Left colon (tissue), 2 donors: ENCODE measurements around the gene NTNG2. TPM values are rescaled to one million over a fixed set of nuclear protein-coding genes. Genes with fewer than 3 reads are reported as not detected.
A peak's percentile ranks its signal among the peaks of the same experiment; 100 is the strongest.

Source experiments
- ATAC-seq: fragments of 200-7000 bp; cut with Tn5 transposase; one replicate; pipeline ENCODE4 v1.9.1; 2020; ENCODE audit warnings: mild to moderate bottlenecking, moderate library complexity
- DNase-seq, 2 donors: peaks; one replicate each; pipeline ENCODE4 v3.0.0-alpha.2; 2020
- intact Hi-C, 2 donors: fragments of 100-400 bp; cut with DNase I in 1 of 2; cut with micrococcal nuclease in 1 of 2; formaldehyde crosslinking; loops; one replicate each; pipeline versions ENCODE4 v1.11.2 to v1.14.0; 2022; cut with DNase I, micrococcal nuclease
- total RNA-seq, 2 donors: library from RNA; stranded (reverse); fragmentation: NEBNext Ultra II Directional; extraction: Animal tissue kit (Norgen Biotek cat#: 25700); gene quantifications; one replicate each; pipeline ENCODE4 v1.2.1, GENCODE V29; 2021
- donor health status: DM: no; HTN: no; CAD: no.
- donor health status: DM: yes; HTN: yes; CAD: no.

NTNG2 gene
- total RNA-seq, 2 donors from 2014 or later = 0.75 to 1.1 TPM

DNA sequence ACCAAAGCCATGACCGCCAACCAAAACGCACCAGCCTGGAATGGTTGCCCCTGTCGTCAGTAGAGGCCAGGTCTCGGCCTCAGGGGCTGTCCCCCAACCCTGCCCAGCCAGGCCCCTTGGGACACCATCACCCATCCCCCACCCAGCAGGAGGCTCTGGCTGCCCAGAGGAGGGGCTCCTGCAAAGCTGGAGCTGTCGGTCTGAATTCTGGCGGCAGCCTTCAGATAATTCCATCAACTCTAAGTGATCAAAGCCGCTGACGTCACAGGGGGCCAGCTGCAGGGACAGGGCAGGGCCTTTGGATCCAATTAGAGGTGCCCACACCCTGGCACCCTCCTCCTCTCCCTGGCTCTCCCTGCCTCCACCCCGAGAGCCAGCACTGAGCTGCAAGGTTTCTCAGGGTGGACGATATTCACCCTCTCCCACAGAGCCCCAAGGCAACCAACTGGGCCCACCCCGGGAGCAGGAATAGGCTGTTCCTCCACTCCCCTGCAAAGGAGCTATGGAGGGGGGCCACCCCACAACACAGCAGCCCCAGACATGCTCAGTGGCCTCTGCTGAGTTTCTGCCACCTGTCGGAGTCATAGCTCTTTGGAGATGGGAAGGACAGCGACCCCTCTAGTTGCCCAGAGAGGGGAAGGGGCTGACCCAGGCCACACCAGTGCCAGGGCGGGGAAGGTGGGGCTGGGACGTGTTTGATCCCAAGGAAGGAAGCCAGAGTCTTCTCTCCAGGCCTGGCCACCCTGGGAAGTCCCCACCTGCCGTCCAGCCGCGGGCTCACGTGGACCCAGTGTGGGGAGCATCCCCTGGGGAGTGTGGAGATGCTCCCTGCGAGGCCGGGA is 78.4 kb downstream of the NTNG2 start:
- intact Hi-C loops = loop anchor here (5.0 to 10.0 kb wide), 3 partner anchors 65 to 478 kb away; no protein-coding TSS in a partner anchor
- DNase-seq (peak in 1 of 2 donors; percentile 39), ATAC-seq (no peak)

DNA sequence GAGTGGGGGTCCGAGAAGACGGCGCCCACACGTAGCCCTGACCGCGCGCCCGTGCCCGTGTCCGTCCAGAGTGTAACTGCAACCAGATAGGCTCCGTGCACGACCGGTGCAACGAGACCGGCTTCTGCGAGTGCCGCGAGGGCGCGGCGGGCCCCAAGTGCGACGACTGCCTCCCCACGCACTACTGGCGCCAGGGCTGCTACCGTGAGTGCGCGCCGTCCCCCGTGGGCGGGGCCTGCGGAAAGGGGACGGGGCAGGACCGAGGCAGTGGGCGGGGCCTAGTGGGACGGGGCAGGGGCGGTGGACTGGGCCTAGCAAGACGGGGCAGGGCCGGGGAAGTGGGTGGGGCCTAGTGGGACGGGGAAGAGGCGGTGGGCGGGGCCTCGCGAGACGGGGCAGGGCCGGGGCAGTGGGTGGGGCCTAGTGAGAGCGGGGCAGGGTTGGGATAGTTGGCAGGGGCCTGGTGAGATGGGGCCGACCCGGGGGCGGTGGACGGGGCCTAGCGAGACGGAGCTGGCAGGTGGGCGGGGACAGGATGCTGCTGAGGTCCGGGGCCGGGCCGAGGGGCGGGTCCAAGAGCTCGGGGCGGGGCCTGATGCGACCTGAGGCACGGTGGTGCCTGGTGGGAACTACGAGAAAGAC is 79.1 kb downstream of the NTNG2 start:
- ATAC-seq (peak; percentile 92), DNase-seq (peak; percentile 97 to 98)
- intact Hi-C loops = no loop called here

DNA sequence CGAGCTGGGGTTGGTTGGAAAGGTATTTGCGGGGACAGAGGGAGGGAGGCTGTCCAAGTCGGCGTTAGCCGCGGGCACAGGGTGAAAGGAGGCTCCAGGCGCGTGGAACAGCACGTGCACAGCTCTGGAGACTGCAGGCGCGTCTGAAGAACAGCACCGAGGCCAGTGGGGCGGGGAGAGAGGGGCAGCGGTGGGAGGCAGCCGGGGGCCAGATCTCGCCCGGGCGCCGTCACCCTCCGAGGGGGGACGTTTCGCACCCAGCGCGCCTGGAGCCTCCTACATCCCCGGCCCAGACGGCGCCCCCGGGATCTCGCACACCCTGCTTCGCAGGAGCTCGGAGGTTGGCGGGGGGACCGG is 79.6 kb downstream of the NTNG2 start:
- intact Hi-C loops = no loop called here
- DNase-seq (no peak), ATAC-seq (no peak)

DNA sequence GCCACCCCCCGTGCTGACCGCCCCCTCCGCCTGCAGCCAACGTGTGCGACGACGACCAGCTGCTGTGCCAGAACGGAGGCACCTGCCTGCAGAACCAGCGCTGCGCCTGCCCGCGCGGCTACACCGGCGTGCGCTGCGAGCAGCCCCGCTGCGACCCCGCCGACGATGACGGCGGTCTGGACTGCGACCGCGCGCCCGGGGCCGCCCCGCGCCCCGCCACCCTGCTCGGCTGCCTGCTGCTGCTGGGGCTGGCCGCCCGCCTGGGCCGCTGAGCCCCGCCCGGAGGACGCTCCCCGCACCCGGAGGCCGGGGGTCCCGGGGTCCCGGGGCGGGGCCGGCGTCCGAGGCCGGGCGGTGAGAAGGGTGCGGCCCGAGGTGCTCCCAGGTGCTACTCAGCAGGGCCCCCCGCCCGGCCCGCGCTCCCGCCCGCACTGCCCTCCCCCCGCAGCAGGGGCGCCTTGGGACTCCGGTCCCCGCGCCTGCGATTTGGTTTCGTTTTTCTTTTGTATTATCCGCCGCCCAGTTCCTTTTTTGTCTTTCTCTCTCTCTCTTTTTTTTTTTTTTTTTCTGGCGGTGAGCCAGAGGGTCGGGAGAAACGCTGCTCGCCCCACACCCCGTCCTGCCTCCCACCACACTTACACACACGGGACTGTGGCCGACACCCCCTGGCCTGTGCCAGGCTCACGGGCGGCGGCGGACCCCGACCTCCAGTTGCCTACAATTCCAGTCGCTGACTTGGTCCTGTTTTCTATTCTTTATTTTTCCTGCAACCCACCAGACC is 80.2 kb downstream of the NTNG2 start:
- ATAC-seq (peak; percentile 6), DNase-seq (peak; percentile 52 to 59)
- intact Hi-C loops = no loop called here

DNA sequence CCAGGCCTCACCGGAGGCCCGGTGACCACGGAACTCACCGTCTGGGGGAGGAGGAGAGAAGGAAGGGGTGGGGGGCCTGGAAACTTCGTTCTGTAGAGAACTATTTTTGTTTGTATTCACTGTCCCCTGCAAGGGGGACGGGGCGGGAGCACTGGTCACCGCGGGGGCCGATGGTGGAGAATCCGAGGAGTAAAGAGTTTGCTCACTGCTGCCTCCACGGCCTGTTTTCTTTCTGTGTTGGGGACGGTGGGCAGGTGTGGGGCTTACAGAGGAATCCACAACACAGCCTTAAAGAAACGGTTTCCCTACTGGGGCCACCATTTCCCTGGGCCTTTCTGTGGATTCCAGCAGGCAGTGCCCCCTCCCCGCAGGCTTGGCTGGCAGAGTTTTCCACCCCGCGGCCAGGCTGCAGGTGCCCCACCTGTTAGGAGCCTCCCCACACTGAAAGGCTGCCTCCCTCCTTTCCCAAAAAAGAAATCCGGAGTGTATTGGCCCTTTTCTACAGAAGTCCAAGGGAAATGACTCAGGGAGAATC is 80.8 kb downstream of the NTNG2 start:
- DNase-seq = no peak
- intact Hi-C loops = no loop called here
- ATAC-seq = no peak

DNA sequence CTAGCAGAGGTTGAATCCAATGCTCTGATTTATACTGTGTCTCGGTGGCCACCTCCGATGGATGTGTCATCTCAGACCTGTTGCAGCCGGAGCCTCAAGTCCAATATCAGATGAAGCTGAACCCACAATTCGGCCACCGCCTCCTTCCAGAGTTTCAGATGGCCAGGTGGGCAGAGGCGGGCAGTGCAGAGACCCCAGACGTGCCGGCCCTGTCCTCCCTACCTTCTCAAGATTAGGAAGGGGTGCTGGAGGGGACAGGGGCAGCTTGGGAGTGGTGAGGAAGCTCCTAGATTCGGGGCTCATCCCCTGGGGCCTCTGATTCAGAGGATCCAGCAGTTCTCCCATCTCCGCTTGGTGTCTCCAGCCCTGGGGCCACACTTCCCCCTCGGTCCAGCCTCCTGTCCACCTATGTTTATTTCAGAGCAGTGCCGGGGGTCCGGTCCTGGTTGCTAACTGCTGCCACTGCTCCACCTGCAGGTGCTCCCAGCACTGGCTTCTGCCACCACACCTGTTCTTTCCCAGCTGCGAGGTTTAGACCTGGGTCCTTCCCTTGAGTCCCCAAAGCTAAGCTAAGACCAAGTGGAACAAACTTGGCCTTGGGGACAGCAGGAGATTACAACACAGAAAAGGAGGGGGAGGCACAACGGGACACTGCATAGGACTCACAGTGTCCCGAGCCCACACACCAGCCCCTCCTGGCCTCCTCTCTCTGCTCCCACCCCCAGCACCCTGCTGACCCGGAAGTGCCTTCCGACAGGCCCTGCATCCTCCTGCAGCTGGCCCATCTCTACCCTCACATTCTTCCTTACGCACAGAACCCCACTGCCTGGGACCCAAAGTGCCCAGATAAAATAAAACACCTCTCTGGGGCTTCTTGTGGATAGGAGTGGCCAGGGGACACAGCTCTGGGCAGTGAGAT is 81.6 kb downstream of the NTNG2 start:
- DNase-seq (no peak), ATAC-seq (no peak)
- intact Hi-C loops = no loop called here

DNA sequence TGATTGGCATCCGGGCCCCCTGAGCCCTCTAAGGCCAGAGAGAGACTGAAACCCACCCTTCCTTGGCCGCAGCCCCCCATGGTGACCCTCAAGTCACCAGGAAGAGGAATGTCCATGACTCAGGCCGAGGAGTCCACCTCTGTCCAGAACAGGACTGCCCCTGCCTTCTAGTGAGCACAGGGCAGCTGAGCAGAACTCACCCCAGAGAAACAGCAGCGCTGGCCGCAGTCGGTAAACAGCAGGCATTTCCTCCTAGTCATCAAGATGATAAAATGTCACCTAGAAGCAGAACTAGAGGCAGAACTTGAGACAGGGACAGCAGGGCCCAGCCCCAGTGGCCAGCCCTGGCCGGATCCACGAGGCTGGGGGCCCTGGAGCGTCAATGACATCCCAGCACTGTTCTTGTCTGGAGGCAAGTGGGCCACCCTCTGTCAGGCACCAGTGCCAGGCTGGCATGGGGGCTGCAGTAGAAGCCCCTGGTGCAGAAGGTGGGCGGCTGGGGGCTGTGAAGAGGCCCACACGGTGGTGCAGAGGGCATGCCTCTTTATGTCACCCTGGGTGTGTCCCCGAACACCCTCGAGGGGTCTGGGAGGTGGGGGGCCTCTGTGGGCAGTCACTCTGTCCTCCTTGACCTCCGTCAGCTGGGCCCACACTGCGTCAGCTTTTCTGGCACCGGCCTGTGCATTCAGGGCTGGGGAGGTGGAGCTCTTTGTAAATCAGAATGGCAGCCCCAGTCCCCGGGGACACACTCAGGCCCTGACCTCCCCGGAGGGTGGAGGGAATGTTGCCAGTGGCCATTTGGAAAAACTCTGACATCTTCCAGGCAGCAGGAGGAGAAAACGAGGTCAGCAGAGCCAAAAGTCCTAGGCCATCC is 83.0 kb downstream of the NTNG2 start:
- DNase-seq (no peak), ATAC-seq (no peak)
- intact Hi-C loops = no loop called here

DNA sequence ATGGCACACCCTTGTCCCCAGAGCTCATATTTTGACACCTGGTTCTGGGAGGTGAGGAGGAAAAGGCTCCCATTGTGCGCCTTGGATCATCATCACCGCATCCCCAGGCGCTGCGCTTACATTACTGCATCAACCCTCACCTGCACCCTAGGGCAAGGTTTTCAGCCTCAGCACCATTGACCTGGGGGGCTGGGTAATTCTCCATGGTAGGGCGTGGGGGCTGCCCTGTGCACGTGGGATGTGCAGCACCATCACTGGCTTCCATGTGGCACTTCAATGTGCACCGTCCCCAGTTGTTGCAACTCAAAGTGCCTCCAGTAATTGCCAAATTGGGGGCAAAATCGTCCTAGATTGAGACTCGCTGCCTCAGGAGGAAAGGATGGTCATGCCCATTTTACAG is 83.6 kb downstream of the NTNG2 start:
- no peak for DNase-seq
- no peak for ATAC-seq
- intact Hi-C loops = no loop called here

DNA sequence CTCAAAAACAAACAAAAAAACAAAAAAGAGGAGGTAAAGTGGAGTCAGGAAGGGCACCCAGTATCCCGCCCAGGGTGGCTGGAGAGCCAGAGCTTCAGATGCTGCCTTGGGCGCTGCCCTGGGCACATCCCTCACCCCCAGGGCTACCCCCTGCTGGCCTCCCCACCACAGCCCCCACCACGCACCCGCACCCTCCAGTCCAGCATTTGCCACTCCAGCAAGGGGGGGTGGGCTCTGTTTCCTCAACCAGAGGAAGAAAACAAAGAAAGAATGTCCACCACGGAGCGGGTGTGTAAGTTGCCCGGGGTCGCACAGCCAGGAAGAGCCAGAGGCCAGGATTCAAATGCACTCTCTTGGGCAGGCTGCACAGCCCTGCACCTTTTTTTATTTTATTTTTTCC is 86.1 kb downstream of the NTNG2 start:
- ATAC-seq (no peak), DNase-seq (no peak)
- intact Hi-C loops = no loop called here

DNA sequence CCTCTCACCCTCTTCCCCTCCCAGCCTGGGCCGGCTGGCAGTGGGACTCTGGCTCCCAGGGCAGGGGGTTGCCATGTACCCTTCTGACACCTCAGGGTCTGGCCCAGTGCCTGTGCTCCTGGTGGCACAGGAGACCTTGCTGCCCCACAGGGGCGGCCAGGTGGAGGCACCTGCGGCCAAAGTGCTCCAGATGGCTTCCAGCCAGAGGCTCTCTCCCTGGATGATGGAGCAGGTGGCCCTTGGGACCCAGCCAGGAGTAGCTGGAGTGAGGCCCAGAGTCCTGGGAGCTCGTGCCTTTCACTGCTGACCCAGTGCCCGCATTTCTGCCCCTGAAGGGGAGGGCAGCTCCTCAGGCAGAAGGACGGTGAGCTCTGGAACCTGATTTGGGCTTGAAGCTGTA is 87.3 kb downstream of the NTNG2 start:
- DNase-seq (no peak), ATAC-seq (no peak)
- intact Hi-C loops = no loop called here

DNA sequence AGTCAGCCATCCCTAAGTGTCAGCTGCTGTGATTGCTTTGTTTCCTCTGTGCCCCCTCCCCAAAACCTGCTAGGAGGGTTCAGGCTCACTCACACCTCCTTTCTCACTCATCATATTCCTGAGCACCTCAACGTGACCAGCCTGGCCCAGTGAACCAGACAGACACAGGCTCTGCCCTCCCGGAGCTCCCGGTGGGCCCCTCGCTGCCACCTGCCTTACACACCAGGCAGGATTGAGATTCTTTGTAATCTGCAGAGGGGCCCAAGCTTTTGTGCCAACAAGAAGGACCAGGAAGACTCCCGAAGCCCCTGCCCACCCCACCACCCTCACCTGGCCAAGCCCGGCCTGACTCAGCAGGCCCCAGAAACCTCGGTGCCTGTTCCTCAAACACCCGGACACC is 87.8 kb downstream of the NTNG2 start:
- ATAC-seq (no peak), DNase-seq (no peak)
- intact Hi-C loops = loop anchor here in 1 of 2 donors (5.0 kb wide), 1 partner anchor 487 kb away; no protein-coding TSS in a partner anchor

DNA sequence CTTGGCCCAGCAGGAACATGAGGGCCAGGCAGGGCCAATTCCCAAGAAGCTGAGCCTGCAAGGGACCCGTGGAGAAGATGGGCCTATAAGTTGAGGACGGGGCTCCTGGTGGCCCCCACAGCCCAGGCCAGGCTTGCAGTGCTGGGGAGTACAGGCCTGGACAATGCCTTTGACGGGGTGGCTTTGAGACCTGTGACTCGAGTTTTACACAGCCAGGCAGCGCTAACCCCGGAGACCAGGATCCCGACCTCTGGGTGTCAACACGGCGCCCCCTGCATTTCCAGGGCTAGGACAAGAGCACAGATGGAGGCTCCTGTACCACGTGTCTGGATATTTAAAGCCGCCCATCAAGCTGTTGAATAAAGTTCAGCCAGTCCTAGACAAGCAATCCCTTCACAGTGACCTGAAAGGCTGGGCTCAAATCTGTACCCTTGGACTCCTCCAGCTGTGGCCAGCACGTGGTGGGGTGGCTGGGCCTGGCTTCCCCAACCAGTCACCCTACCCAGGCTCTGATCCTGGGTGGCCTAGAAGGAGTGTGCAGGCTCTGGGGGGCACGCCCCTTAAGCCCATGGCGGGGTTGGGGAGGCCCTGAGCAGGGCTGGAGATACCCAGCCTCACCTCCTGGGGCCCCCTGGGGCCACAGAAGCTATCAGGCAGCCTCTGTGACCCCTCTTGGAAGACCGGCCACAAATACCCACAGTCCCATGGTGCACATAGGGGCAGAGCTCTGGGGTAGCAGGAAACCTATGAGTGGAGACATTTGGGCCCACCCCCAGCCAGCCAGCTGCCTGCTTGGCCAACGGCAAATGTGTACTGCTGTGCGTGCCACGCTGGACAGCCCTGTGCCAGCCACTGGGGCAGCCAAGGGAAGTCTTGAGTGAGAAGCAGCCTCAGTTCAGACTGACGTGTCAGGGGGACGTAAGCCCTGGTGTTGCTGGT is 88.7 kb downstream of the NTNG2 start:
- no peak for ATAC-seq
- intact Hi-C loops = loop anchor here in 1 of 2 donors (5.0 kb wide), 1 partner anchor 488 kb away; no protein-coding TSS in a partner anchor
- DNase-seq = no peak

DNA sequence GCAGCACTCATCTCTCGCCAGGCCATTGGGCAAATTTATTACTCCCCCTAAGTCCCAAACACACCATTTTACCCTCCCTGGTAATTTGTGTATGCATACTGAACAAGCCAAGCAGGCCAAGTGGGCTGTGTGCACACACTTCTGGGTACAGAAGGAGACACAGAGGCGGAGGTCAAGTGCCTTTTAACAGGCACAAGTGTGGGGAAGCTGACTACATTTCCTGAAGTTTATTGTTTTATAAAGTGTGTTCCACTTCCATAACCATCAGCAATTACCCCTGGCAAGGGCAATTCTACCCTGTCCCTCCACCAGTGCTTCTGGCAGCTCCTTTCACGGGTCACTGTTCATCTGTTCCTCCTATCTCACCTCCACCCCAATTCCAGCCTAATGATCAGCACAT is 99.0 kb downstream of the NTNG2 start:
- intact Hi-C loops = no loop called here
- peak; percentile 37 for ATAC-seq

DNA sequence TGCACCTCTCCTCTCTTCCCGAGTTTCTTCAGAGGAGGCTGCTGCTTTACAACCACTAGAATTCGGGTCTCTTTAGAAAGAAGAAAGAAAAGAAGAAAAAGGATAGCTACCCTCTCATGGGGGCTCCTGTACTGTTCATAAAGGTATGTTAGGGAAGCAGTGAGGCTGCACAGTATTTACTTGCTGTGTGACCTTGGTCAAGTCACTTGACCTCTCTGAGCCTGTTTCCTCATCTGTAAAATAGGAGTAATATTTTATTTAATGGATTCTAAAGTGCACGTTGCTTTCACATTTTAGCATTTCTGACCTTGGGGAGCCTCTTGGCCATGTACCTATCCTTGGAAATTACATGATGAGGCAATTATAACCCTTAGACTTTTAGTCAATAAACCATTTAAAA is 104.2 kb downstream of the NTNG2 start:
- DNase-seq = no peak
- intact Hi-C loops = no loop called here
- no peak for ATAC-seq

More for the DNA sequence above, 99.0 kb downstream of the NTNG2 start:
- DNase-seq = no peak

DNA sequence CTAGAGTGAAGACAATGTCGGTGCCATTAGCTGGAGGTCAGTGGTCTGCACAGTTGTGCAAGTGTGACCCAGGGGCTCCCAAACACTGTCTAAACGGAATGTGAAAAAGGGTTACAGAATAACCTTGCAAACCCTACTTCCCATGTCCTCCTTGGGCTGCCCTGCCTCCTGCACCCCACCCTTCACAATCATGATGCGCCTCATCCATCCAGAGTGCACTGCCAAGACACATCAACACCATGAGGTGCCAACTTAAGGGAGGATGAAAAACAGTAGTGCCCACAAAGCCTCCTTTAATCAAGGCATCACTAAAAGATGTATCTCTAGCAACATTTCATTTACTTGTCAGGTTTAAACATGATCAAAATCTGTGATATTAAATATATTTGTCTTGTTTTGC is 105.8 kb downstream of the NTNG2 start:
- no peak for ATAC-seq
- intact Hi-C loops = no loop called here
- no peak for DNase-seq

DNA sequence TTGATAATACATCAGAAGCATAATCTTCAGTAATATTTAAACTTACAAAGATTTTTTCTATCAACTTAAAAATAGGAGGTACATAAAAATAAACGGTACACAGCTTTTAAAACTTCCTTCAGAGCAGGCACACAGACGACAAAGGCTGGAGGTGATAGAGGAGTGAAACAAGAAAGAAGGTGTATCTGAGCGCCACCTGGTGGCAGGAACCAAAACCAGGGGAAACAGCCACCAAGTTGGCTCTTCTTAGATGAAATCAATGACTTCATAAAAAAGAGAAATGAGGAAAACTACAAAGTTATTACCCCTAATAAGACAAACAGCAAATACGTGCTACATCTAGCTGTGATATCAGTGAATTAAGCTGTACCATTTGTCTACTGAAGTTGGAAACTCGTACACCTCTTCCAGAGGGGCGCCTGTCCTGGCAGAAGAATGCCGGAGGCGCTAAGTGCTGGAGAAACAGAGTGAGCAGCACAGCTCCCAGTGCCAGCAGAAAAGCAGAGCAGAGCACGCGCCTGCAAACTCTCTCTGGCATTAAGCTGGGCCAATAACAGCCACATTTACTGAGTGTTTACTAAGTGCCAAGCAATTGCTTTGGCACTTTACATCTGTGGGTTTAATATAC is 107.0 kb downstream of the NTNG2 start:
- DNase-seq (peak; percentile 41 to 77), ATAC-seq (peak; percentile 74)
- intact Hi-C loops = no loop called here
